Testis (tissue), 3 donors: Measurements from ENCODE around the gene SH2D3A. TPM values are rescaled to one million over a fixed set of nuclear protein-coding genes. Genes with fewer than 3 reads are reported as not detected.
"Not testable (repeated sequence)": the region's sequence is repeated elsewhere in the genome, so short reads cannot be mapped to it uniquely, and the experiment has no call there.

ENCODE experiments used
- DNase-seq: peaks from one replicate; pipeline ENCODE4 v3.0.0-alpha.2; 2019
- H3K27ac ChIP-seq, 2 donors: fragments of 200-600 bp; sonication (generic); one replicate each; pipeline ENCODE4 v1.5.1; 2019
- H3K27me3 ChIP-seq: fragments of 200-600 bp; sonication (generic); one replicate; pipeline ENCODE4 v1.5.1; 2019
- H3K36me3 ChIP-seq: fragments of 200-600 bp; sonication (generic); one replicate; pipeline ENCODE4 v1.5.1; 2017; ENCODE audit warnings: low read depth; ENCODE audit errors: missing control alignments
- H3K4me1 ChIP-seq: fragments of 200-600 bp; sonication (generic); one replicate; pipeline ENCODE4 v1.5.1; 2019
- H3K4me3 ChIP-seq, 2 donors: fragments of 200-600 bp; sonication (generic); one replicate each; pipeline ENCODE4 v1.5.1; 2017 to 2019
- H3K9me3 ChIP-seq: fragments of 200-600 bp; sonication (generic); one replicate; pipeline ENCODE4 v1.5.1; 2017
- CTCF ChIP-seq, 3 experiments: fragments of 450-650 bp in 2 of 3; fragments of 200-600 bp in 1 of 3; sonication (generic) in 1 of 3; IDR thresholded peaks; one replicate each; pipeline ENCODE4 v1.5.1; 2016 to 2019; ENCODE audit warnings: antibody characterized with exemption in 3 of 3, mild to moderate bottlenecking in 2 of 3, moderate library complexity in 1 of 3
- POLR2A ChIP-seq: fragments of 450-650 bp; IDR thresholded peaks from one replicate; pipeline ENCODE4 v1.6.1; 2017; ENCODE audit warnings: antibody characterized with exemption, mild to moderate bottlenecking, moderate library complexity
- WGBS, 2 donors: methylation state at CpG; one replicate each; pipeline ENCODE4 v1.1.5; 2018; 5-methylcytosine and 5-hydroxymethylcytosine counted together
- intact Hi-C: fragments of 100-400 bp; cut with DNase I; formaldehyde crosslinking; loops from one replicate; pipeline ENCODE4 v1.15.1; 2023; ENCODE audit warnings: low total_unique reads
- polyA plus RNA-seq: library from polyadenylated mRNA; stranded (reverse); fragments of 350-450 nt; fragmentation: Illumina TruSeq; extraction: RNeasy Lipid Tissue Mini Kit (QIAGEN cat#74804); gene quantifications from one replicate; pipeline ENCODE4 v1.2.3, GENCODE V29; 2014; ENCODE audit warnings: low read depth, low replicate concordance; ENCODE audit not compliant: insufficient read depth
- total RNA-seq, 2 donors: library from RNA; depleted of rRNA; stranded (reverse); fragments of >200 nt; gene quantifications; one replicate each; pipeline ENCODE4 v1.2.3, GENCODE V29; 2016

SH2D3A gene
- total and polyA plus RNA-seq, 3 donors from 2014 or later, result 7.4 to 12.8 (median 7.5) TPM

- Histone ChIP-seq H3K27ac (no peak overlapping the region), H3K9me3 (no peaks in the 10 kb centered on the region), H3K4me3 (no peak overlapping the region), H3K27me3 (no peaks in the 10 kb centered on the region), H3K36me3 (no peaks in the 10 kb centered on the region), H3K4me1 (no peaks in the 10 kb centered on the region)
- DNase-seq, result no peak
- TF ChIP-seq CTCF (IDR thresholded peaks at IDR 0.05), result no peak
- no peak for TF ChIP-seq POLR2A
- intact Hi-C loops, result no loop called here
- WGBS, 2 donors, result 92 to 96% methylated on average over 8 to 16 of the region's 16 CpGs
Measured at GRCh38 chr19:6712231-6712630, 55.0 kb downstream of the SH2D3A start.

GRCh38 chr19:6711605-6712004 lies 55.6 kb downstream of the SH2D3A start:
- TF ChIP-seq CTCF (IDR thresholded peaks at IDR 0.05) (no peak), POLR2A (no peak)
- WGBS, 2 donors, result 72 to 79% methylated on average over 10 of the region's 10 CpGs
- intact Hi-C loops, result no loop called here
- H3K27ac ChIP-seq, result no peak overlapping the region
- no peak for DNase-seq
- no peaks in the 10 kb centered on the region for H3K4me1 ChIP-seq
- H3K9me3 ChIP-seq, result no peaks in the 10 kb centered on the region
- no peaks in the 10 kb centered on the region for H3K27me3 ChIP-seq
- no peaks in the 10 kb centered on the region for H3K36me3 ChIP-seq
- no peak overlapping the region for H3K4me3 ChIP-seq

GRCh38 chr19:6711078-6711361 lies 56.2 kb downstream of the SH2D3A start:
- Histone ChIP-seq H3K27me3 (no peaks in the 10 kb centered on the region), H3K9me3 (no peaks in the 10 kb centered on the region), H3K36me3 (no peaks in the 10 kb centered on the region), H3K4me1 (no peaks in the 10 kb centered on the region), H3K27ac (no peak overlapping the region), H3K4me3 (no peak overlapping the region)
- intact Hi-C loops, result no loop called here
- TF ChIP-seq POLR2A (no peak), CTCF (IDR thresholded peaks at IDR 0.05) (no peak)
- no peak for DNase-seq
- WGBS, 2 donors, result 74 to 85% methylated on average over 9 of the region's 9 CpGs

GRCh38 chr19:6710273-6711077 lies 56.8 kb downstream of the SH2D3A start:
- H3K36me3 ChIP-seq, result no peaks in the 10 kb centered on the region
- no peak overlapping the region for H3K27ac ChIP-seq
- WGBS, 2 donors, result 41 to 45% methylated on average over 28 to 30 of the region's 30 CpGs
- TF ChIP-seq CTCF (IDR thresholded peaks at IDR 0.05) (no peak), POLR2A (no peak)
- no peaks in the 10 kb centered on the region for H3K9me3 ChIP-seq
- no peaks in the 10 kb centered on the region for H3K27me3 ChIP-seq
- intact Hi-C loops, result no loop called here
- no peak overlapping the region for H3K4me3 ChIP-seq
- no peaks in the 10 kb centered on the region for H3K4me1 ChIP-seq
- DNase-seq, result no peak

- no peaks in the 10 kb centered on the region for H3K9me3 ChIP-seq
- no peaks in the 10 kb centered on the region for H3K4me1 ChIP-seq
- DNase-seq, result no peak
- H3K36me3 ChIP-seq, result no peaks in the 10 kb centered on the region
- intact Hi-C loops, result no loop called here
- H3K27ac ChIP-seq, result no peak overlapping the region
- no peak overlapping the region for H3K4me3 ChIP-seq
- TF ChIP-seq POLR2A (no peak), CTCF (IDR thresholded peaks at IDR 0.05) (no peak)
- H3K27me3 ChIP-seq, result no peaks in the 10 kb centered on the region
- WGBS, 2 donors, result 51 to 57% methylated on average over 14 of the region's 14 CpGs
Measured at GRCh38 chr19:6709549-6709948, 57.7 kb downstream of the SH2D3A start.

- H3K36me3 ChIP-seq, H3K27ac ChIP-seq, DNase-seq, H3K4me3 ChIP-seq, H3K9me3 ChIP-seq, intact Hi-C loops, H3K4me1 ChIP-seq, H3K27me3 ChIP-seq: not testable (repeated sequence)
- WGBS, 2 donors, result 86 to 91% methylated on average over 12 of the region's 12 CpGs
Measured at GRCh38 chr19:6708913-6709312, 58.3 kb downstream of the SH2D3A start.
